GM12891 (cell line): Measurements from ENCODE around the gene FBXW11.
"Not testable (repeated sequence)": the region's sequence is repeated elsewhere in the genome, so short reads cannot be mapped to it uniquely, and the experiment has no call there.

Experiments used
- DNase-seq: peaks from one replicate; pipeline ENCODE4 v3.0.0; 2011; ENCODE audit warnings: low spot score; ENCODE audit not compliant: insufficient read length
- FAIRE-seq: peaks from 2 replicates; lab custom pipeline; 2011; peaks lifted over from hg19 to GRCh38; lab: Jason Lieb, UNC
- PAX5 ChIP-seq: IDR thresholded peaks from 2 replicates; pipeline ENCODE4 v1.6.1; 2011; ENCODE audit warnings: low read length, moderate library complexity, mild to moderate bottlenecking; ENCODE audit not compliant: insufficient read depth, severe bottlenecking
- POLR2A ChIP-seq: IDR thresholded peaks from 2 replicates; pipeline ENCODE4 v1.6.1; 2011; ENCODE audit warnings: low read depth, low read length, control low read depth
- POLR2AphosphoS5 ChIP-seq: IDR thresholded peaks from 2 replicates; pipeline ENCODE4 v1.6.1; 2011; ENCODE audit warnings: low read depth, low read length, control low read depth
- POU2F2 ChIP-seq: IDR thresholded peaks from 2 replicates; pipeline ENCODE4 v1.6.1; 2011; ENCODE audit warnings: low read depth, mild to moderate bottlenecking, control low read depth, low read length, moderate library complexity
- SPI1 ChIP-seq: IDR thresholded peaks from 2 replicates; pipeline ENCODE4 v1.6.1; 2011; ENCODE audit warnings: low read depth, low read length, control low read depth
- TAF1 ChIP-seq: IDR thresholded peaks from 2 replicates; pipeline ENCODE4 v1.6.1; 2011; ENCODE audit warnings: low read depth, low read length, control low read depth

FBXW11 gene

GRCh38 chr5:171956314-171956713 lies 50.1 kb downstream of the FBXW11 start:
- TF ChIP-seq SPI1 (no peak), POLR2AphosphoS5 (no peak), POU2F2 (no peak), PAX5 (no peak), TAF1 (no peak), POLR2A (no peak)
- FAIRE-seq (no peak), DNase-seq (no peak)

- FAIRE-seq (no peak), DNase-seq (no peak)
- TF ChIP-seq PAX5 (no peak), POU2F2 (no peak), POLR2AphosphoS5 (no peak)
Observed at GRCh38 chr5:171955761-171956160, 50.7 kb downstream of the FBXW11 start.

- FAIRE-seq = no peak
- DNase-seq = no peak
- TF ChIP-seq POLR2A (no peak), SPI1 (no peak), TAF1 (no peak), POU2F2 (no peak), PAX5 (no peak), POLR2AphosphoS5 (no peak)
Observed at GRCh38 chr5:171954721-171955120, 51.7 kb downstream of the FBXW11 start.

GRCh38 chr5:171953860-171954701 lies 52.4 kb downstream of the FBXW11 start:
- no peak for TF ChIP-seq TAF1
- no peak for TF ChIP-seq PAX5
- no peak for TF ChIP-seq POLR2AphosphoS5
- FAIRE-seq (peak; percentile 52), DNase-seq (no peak)

- TF ChIP-seq TAF1 = no peak
- no peak for TF ChIP-seq PAX5
- TF ChIP-seq POU2F2 = no peak
- TF ChIP-seq POLR2A = no peak
- no peak for TF ChIP-seq SPI1
- TF ChIP-seq POLR2AphosphoS5 = no peak
- DNase-seq = no peak
- no peak for FAIRE-seq
Observed at GRCh38 chr5:171952021-171952420, 54.4 kb downstream of the FBXW11 start.

GRCh38 chr5:171951218-171951617 lies 55.2 kb downstream of the FBXW11 start:
- DNase-seq (no peak), FAIRE-seq (no peak)
- TF ChIP-seq POLR2A = no peak
- TF ChIP-seq POU2F2 = no peak
- TF ChIP-seq PAX5 = no peak
- TF ChIP-seq SPI1 = no peak
- TF ChIP-seq POLR2AphosphoS5 = no peak
- TF ChIP-seq TAF1 = no peak

- FAIRE-seq = peak; percentile 5
- no peak for TF ChIP-seq SPI1
- no peak for TF ChIP-seq POU2F2
- no peak for TF ChIP-seq TAF1
- TF ChIP-seq POLR2A = no peak
- TF ChIP-seq PAX5 = no peak
- TF ChIP-seq POLR2AphosphoS5 = no peak
- DNase-seq = no peak
Observed at GRCh38 chr5:171946000-171946781, 60.2 kb downstream of the FBXW11 start.

- no peak for DNase-seq
- TF ChIP-seq POLR2AphosphoS5 (no peak), PAX5 (no peak), SPI1 (no peak), POU2F2 (no peak), TAF1 (no peak), POLR2A (no peak)
- no peak for FAIRE-seq
Observed at GRCh38 chr5:171945476-171945875, 61.0 kb downstream of the FBXW11 start.

GRCh38 chr5:171945066-171945465 lies 61.4 kb downstream of the FBXW11 start:
- no peak for DNase-seq
- TF ChIP-seq POU2F2 (no peak), POLR2A (no peak), PAX5 (no peak), TAF1 (no peak), POLR2AphosphoS5 (no peak), SPI1 (no peak)
- FAIRE-seq = no peak

- FAIRE-seq = peak; percentile 91
- DNase-seq = not testable (repeated sequence)
Observed at GRCh38 chr5:171942112-171942516, 64.3 kb downstream of the FBXW11 start.

GRCh38 chr5:171941675-171942074 lies 64.8 kb downstream of the FBXW11 start:
- not testable (repeated sequence) for FAIRE-seq, DNase-seq

GRCh38 chr5:171941275-171941674 lies 65.2 kb downstream of the FBXW11 start:
- DNase-seq = not testable (repeated sequence)
- peak; percentile 95 for FAIRE-seq
